ENCODE results near the gene UGT2B7. TPM values are rescaled to one million over a fixed set of nuclear protein-coding genes. Genes with fewer than 3 reads are reported as not detected.

UGT2B7 gene
- total RNA-seq, 1 donor from 2014 or later, result not detected

Other genes starting within 250 kb of the UGT2B7 start
- gene UGT2A3, start 144.7 kb upstream of the UGT2B7 start, total RNA-seq, result not detected
- gene UGT2B11, start 118.3 kb downstream of the UGT2B7 start, total RNA-seq, result not detected
- not detected for gene UGT2B28, start 184.0 kb downstream of the UGT2B7 start, total RNA-seq